Measurements from ENCODE around the gene CTAG1A.
"Not testable (repeated sequence)": the region's sequence is repeated elsewhere in the genome, so short reads cannot be mapped to it uniquely, and the experiment has no call there.

The CTAG1A gene

DNA sequence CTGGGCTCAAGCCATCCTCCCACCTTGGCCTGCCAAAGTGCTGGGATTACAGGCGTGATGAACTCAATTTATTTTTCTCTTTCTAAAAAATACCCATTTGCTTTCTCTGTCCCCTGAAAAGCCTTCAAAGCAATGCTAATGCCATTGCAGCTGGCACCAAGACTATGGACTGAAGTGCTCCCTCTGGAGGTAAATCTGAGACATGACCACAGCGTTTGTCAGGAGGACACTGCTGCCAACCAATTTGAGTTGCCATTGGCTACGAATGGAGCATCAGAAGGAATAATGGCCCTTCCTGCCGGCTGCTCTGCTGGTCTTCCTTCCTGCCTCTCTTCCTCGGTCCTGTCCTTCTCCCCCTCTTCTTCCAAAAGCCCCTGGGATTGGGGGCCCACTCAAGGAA, 9.9 kb upstream of the CTAG1A start:
- not testable (repeated sequence) for DNase-seq

DNA sequence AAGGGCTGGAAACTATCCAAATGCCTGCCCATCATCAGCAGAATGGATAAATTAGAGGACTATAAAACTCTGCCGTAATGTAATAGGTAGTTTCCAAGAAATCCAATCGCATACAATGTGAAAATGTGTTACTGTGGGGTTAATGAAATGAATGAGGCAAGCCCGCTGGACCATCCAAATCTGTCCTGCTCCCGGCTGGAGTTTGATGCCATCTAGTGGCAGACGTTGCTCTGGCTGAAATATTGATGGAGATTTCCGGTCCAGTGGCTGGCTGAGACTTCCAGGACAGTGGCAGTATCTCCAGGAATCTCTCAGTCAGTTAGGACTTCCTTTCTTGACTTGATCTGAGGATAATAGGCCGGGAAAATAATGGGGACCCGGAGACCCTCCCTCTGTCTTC, 1.9 kb upstream of the CTAG1A start:
- not testable (repeated sequence) for DNase-seq

DNA sequence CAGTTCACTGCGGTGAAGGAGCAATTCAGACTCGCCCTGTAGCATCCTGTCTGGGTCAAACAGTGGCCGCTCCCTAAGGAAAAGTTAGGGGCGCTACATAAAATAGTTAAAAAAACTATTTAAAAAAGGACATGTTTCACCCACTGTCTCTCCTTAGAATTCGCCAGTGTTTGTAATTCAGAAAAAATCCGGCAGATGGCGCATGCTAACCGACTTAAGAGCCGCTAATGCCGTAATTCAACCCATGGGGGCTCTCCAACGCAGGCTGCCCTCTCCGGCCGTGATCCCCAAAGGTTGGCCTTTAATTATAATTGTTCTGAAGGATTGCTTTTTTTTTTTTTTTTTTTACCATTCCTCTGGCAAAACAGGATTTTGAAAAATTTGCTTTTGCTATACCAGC, 5.5 kb downstream of the CTAG1A start:
- DNase-seq = not testable (repeated sequence)

DNA sequence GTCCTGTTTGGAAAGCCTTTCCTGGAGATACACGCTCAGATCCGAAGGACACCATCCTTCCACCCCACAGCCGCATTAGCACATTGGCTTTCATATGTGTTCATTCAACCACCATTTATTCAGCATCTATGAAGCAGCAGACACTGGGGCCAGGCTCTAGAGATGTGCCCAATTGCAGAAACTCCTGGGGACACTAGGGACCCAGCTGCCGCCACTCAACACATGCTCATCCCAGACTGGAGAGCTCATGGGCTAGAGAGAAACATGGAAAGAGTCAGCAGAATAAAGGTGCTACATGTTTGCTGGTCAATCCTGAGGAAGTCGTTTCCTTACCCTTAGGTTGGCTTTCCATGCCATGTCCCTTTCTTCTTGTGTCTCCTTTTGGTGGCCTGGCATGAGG, 7.6 kb downstream of the CTAG1A start:
- no peak for DNase-seq

DNA sequence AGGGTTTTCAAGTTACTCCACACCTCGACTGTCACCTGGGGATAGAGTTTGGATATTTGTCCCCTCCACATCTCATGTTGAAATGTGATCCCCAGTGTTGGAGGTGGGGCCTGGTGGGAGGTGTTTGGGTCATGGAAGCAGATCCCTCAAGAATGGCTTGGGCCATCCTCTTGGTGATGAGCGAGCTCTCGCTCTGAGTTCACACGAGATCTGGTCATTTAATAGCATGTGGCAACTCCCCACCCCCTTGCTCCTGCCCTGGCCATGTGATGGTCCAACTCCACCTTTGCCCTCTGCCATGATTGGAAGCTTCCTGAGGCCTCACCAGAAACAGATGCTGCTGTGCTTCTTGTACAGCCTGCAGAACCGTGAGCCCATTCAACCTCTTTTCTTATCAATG, 8.3 kb downstream of the CTAG1A start:
- DNase-seq = no peak

DNA sequence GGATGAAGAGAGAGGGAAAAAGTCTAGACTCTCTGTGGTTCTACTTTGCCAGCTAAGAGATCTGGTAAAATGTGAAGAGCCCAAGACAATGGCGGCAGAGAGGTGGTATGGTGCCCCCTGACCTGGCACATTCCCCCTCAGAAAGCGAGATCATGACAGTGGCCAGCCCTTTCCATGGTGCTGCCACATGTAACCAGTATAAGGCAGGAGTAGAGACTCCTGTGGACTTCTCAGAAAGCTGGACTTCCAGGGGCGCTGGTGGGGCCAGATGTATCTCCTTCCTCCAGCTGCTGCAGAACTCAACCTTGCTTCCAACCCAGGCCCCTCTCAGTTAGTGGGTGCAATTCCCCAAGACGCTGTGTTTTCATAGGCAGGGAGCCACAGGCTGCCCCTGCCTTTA, 9.6 kb downstream of the CTAG1A start:
- no peak for DNase-seq

DNA sequence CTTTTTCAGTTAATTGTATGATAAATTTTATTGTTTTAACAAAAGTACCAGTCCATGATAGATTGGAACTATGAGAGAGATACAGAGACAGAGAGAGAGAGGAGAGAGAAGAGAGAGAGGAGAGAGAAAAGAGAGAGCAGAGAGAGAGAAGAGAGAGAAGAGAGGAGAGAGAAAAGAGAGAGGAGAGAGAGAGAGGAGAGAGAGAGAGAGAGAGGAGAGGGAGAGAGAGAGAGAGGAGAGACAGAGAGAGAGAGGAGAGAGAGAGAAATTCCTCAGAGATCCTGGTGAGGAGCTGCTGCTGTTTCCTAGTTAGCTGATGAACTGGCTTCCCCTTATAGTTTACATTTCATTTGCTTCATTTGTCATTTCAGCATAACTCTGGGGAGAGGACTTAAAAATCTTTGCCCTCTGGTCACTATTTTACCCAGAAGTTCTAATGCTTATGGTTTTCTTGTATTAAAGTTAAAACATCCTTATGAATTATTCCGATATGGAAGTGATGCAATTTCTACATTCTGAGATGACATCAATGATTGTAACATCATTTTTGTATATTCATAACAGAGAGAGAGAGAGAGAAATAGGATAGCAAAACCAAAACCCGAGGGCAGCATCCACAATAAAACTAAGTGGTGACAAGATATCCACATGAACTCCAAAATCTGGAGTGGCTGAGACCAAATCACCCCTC, 10.8 kb downstream of the CTAG1A start:
- DNase-seq = no peak

DNA sequence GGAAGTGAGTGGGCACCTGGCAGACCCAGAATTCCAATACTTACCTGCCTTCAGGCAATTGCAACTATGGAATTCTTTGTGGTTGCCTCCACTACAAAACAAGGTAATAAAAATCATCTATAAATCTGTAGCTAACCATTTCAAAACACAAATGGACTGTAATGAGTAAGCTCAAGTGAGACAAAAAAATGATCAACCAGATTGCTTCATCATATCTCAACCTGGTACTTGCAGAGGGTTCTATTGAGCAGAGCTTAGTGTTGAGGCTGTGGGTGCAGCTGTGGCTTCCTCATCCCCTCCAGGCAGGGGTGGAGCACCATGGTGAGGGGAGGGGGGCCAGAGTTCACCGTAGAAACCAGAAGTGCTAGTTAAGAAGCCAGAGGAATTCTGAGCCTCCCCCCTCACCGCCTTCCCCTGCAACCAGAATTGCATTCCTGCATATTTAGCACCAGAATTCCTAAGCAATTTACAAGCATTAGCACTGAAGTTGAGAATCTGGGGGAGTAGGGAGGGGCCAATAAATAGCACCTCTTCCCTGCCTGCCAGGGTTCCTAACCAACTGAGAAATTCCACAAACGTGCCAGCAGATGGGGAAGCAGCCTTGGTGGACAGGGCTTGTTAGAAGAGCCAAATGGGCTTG, 11.5 kb downstream of the CTAG1A start:
- DNase-seq = peak; percentile 21

DNA sequence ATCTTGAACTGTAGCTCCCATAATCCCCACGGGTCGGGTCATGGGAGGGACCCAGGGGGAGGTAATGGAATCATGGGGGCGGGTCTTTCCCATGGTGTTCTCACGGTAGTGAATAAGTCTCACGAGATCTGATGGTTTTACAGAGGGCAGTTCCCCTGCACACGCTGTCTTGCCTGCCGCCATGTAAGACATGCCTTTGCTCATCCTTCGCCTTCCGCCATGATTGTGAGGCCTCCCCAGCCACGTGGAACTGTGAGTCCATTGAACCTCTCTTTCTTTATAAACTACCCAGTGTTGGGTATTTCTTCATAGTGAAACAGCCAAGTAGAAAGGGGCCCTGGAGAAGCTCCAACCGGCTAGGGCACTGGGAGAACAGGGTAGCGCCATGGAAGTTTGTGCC, 12.3 kb downstream of the CTAG1A start:
- DNase-seq = no peak

DNA sequence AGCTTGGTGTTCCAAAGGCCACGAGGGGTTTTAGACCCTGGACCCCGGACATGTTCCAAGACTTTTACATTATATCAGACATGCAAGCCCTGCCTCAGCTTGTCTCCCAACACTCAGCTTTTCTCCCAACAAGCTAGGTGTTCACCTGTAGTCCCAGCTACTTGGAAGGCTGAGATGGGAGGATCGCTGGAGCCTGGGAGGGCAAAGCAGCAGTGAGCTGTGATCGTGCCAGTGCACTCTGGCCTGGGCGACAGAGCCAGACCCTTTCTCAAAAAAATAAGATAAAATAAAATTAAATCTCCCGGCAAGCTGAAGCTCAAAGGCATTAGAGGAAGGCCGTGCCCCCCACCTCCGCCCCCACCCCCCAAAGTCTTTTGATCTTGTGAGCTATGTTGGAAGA, 13.7 kb downstream of the CTAG1A start:
- no peak for DNase-seq

DNA sequence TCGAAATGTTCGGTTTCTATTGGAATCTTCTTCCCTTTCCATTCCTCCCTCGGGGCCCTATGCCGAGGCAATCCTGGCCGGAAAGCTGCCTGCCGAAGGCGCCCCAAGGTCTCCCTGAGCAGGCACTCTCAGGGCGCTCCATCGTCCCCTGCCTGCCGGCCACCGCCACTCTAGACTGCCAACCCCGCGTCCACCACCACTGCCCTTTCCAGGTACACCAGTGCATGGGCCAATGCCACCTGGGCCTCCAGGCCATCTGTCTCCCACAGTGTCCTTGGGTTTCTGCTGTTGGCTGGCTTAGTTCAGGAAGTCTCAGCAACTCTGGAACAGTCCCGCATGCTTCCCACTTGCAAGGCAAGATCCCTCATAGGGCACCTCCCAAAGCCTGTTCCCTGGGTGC, 14.6 kb downstream of the CTAG1A start:
- no peak for DNase-seq

DNA sequence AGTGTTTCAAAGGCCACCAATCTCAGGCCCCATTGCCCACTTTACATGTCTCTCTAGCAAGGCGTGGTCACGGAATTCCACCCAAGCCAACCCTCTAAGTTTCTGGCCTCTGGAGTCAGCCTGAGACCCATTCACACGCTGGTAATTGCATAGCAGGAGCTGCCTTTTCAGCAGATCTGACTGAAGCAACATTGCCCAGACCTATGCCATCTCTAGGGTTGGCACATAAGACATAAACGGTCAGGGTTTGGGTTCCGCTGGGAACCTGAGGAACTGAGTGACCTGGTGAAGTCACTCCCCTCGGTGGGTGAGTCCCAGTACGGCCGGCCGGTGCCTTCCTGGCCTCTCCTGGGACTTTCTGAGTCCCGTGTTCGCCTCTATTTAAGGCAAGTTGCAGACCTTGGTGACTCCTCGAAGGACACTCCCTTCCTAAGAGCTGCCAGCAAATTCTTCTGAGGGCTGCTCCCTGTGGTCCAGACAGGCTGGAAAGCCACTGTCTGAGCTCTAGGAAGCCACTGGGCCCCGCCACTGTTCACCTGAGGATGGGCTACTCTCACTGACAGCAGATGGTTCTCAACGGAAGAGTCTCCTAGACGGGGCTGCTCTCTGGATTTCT, 15.9 kb downstream of the CTAG1A start:
- no peak for DNase-seq

DNA sequence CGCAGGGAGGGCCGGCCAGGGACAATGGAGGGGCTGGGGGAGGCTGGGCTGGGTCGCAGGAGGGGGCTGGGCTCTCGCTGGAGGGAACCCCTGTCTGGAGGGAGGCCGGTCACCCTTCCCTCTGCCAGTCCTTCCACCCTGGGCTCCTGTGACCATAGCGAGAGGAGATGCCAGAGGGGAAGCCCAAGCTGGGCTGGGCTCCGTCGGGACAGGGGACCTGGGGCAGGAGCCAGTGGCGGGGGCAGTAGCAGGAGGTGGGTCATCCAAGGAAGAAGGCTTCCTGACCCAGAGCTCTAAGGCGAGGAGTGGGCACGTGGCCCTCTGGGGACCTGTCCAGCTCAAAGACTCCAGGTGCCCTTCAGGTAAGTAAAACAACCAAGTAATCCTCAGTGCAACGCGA, 17.3 kb downstream of the CTAG1A start:
- DNase-seq = no peak

DNA sequence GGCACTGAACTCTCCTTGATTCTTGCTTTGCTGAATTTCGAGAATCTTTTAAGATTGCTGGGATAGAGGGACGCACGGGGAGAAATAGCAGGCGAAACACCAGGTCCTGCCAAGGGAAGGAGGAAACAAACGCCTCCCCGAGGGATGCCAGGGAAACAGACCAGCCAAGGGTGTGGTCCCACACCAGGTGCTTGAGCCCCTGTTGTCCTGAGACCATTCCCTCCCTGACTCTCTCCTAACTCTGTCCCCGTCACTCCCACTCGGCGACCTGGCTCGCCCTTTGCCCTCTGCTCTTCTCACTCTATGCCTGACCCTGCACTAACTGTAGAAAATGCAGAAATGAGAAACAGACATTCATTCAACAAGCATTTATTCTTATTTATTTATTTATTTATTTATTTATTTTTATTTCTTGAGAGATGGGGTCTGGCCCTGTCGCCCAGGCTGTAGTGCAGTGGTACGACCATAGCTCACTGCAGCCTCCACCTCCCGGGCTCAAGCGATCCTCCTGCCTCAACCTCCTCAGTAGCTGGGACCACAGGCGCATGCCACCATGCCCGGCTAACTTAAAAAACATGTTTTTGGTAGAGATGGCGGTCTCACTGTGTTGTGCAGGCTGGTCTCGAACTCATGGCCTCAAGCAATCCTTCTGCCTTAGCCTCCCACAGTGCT, 18.0 kb downstream of the CTAG1A start:
- DNase-seq = no peak

DNA sequence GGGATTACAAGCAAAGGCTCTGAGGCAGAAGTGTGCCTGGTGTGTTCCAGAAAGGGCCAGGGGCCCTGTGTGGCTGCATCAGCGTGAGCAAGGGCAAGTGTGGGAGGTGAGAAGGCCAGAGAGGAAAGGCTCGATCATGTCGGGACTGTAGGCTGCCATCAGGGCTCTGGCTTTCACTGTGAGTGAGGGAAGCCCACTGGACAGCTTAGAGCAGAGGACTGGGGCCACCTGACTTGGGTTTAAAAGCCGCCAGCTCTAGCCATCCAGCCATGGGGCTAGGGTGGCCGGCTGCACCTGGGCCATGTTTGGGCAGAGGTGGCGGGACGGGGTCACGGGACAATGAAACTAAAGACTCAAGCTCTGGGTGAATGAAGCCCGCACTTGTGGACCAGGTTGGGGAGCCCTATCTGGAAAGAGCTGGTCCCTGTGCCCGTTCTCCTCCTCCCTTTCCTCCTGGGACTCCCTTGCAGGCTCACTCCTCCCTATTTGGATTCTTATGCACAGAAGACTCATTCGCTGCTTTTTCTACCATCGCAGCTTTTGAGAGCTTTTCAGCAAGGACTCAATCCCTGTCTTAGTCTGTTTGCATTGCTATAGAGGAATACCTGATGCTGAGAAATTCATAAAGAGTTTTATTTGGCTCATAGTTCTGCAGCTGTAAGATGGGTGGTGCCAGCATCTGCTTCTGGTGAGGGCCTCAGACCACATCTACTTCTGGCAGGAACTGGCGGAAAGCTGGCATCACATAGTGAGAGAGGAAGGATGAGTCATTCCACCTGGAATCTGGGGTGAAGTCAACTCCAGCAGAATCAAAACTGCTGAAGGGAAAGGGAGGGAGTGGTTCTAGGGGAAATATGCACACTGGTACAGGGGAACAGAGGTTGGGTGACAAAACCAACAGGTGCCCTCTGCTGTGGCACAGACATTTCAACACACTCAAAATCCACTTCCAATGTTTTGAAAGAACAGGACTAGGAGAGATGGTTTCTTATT, 18.8 kb downstream of the CTAG1A start:
- DNase-seq = no peak

DNA sequence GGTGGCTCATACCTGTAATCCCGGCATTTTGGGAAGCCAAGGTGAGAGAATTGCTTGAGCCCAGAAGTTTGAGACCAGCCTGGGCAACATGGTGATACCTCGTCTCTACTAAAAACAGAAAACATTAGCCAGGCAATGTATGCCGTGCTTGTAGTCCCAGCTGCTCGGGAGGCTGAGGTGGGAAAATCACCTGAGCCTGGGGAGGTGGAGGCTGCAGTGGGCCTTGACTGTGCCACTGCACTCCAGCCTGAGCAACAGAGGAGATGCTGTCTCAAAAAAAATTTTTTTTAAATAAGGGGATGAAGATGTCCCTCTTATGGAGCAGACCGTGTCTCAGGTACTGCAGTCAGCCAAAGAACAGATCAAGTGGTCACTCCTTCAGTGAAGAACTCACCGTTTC, 20.6 kb downstream of the CTAG1A start:
- DNase-seq = no peak

DNA sequence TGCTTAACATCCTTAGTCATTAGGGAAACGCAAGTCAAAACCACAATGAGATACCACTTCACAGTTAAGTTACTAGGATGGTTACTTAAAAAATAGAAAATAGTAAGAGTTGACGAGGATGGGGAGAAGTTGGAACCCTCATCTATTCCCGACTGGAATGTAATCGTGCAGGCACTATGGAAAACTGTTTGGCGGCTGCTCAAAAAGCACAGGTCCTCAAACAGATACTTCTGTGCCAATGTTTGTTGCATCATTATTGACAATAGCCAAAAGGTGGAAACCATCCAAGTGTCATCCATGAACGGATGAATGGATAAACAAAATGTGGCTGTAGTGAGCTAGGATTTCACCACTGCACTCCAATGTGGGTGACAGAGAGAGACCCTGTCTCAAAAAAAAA, 22.4 kb downstream of the CTAG1A start:
- no peak for DNase-seq

DNA sequence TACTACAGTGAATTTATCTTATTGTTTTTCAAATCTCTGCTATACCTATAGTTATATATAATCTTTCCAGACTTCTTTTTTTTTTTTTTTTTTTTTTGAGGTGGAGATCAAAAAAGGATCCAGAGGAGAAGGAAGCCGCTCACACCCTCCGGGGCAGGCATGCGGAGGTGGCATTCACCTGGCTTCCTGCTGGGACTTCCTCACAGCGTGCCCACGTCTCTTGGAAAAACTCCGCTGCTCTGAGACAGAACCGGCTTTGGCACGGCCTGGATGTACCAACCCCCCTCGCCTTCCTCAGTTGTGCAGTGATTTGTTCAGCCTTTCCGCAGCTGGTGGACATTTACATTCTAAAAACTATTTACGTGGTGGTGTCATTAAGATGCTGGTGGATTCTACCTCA, 23.0 kb downstream of the CTAG1A start:
- DNase-seq = not testable (repeated sequence)

DNA sequence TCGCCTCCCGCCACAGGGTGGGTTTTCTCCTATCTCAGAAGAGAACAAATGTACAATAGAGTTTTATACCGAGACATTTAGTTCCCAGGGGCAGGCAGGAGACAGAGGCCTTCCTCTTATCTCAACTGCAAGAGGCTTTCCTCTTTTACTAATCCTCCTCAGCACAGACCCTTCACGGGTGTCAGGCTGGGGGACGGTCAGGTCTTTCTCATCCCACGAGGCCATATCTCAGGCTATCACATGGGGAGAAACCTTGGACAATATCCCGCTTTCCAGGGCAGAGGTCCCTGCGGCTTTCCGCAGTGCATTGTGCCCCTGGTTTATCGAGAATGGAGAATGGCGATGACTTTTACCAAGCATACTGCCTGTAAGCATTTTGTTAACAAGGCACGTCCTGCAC, 23.9 kb downstream of the CTAG1A start:
- DNase-seq = not testable (repeated sequence)

DNA sequence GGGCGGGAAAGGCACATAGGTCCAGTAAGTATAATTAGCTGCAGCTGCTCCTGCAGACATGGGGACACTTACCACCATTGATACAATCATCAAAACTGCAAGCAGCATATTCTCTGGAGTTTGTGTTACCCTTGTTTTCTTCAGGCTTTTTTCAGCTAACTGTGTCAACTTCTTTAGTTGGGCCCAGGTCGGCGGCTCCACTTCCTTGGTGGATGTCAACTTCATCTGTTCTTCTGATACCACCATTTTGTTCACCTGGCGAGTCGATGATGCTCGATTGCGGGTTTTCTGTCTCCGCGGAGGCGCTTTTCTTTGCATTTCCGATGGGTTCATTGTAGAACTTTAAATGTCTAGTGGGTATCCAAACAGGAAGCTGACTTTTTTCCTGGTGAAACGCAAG, 26.2 kb downstream of the CTAG1A start:
- not testable (repeated sequence) for DNase-seq

DNA sequence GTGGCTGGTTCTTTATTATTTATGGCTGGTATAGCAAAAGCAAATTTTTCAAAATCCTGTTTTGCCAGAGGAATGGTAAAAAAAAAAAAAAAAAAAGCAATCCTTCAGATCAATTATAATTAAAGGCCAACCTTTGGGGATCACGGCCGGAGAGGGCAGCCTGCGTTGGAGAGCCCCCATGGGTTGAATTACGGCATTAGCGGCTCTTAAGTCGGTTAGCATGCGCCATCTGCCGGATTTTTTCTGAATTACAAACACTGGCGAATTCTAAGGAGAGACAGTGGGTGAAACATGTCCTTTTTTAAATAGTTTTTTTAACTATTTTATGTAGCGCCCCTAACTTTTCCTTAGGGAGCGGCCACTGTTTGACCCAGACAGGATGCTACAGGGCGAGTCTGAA, 28.7 kb downstream of the CTAG1A start:
- not testable (repeated sequence) for DNase-seq

DNA sequence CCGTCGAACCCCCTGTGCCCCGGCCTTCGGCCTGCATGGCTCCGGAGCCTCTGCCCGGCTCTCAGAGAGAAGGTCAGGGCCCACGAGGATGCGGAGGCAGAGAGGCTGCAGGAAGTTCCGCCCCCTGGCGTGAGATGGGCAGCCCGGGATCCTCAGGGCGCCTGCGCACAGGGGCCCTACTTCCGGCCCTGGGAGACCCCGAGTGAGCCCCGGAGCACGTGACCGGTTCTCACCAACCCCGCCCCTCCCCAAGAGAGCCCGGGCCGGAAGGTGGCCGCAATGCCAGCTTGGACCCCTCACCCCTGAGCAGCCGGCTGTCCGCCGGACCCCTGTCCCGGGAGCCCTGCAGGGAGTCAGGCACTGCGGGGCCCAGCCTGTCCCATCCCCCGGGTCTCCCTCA, 34.2 kb downstream of the CTAG1A start, which contains the start of gene CTAG1B:
TSS of gene CTAG1B (minus strand) at position 101 of the 400 bp plus-strand sequence. CDS start at position 37, 64 bp downstream.
- DNase-seq = not testable (repeated sequence)

Data from NCI-H1048 (cell line).